HG03139 (cell line): ENCODE data around the gene SLC7A14.

Experiments used
- ATAC-seq: cut with Tn5 transposase; IDR thresholded peaks from one replicate; pipeline ENCODE4 v1.9.1; 2021; ENCODE audit not compliant: unreplicated experiment

The SLC7A14 gene

GRCh38 chr3:170585937-170586310 lies at the start of gene SLC7A14:
Gene SLC7A14 (minus strand): TSS chr3:170586075. CDS start chr3:170526936, 59,139 bp downstream.
- ATAC-seq = no peak

- no peak for ATAC-seq
Measured at GRCh38 chr3:170635385-170635735, 49.5 kb upstream of the SLC7A14 start.

GRCh38 chr3:170634663-170635384 lies 48.9 kb upstream of the SLC7A14 start:
- peak; percentile 62 for ATAC-seq

GRCh38 chr3:170633573-170633972 lies 47.7 kb upstream of the SLC7A14 start:
- no peak for ATAC-seq

- ATAC-seq = peak; percentile 80
Measured at GRCh38 chr3:170632780-170633179, 46.9 kb upstream of the SLC7A14 start.

- ATAC-seq = no peak
Measured at GRCh38 chr3:170631755-170632488, 46.0 kb upstream of the SLC7A14 start.

- no peak for ATAC-seq
Measured at GRCh38 chr3:170623524-170623923, 37.6 kb upstream of the SLC7A14 start.

- no peak for ATAC-seq
Measured at GRCh38 chr3:170622369-170623159, 36.7 kb upstream of the SLC7A14 start.

GRCh38 chr3:170621256-170621655 lies 35.4 kb upstream of the SLC7A14 start:
- no peak for ATAC-seq

GRCh38 chr3:170614214-170614966 lies 28.5 kb upstream of the SLC7A14 start:
- ATAC-seq = no peak

- no peak for ATAC-seq
Measured at GRCh38 chr3:170611751-170612150, 25.9 kb upstream of the SLC7A14 start.

- ATAC-seq = no peak
Measured at GRCh38 chr3:170610321-170610884, 24.5 kb upstream of the SLC7A14 start.

- ATAC-seq = no peak
Measured at GRCh38 chr3:170608475-170608874, 22.6 kb upstream of the SLC7A14 start.

- ATAC-seq = no peak
Measured at GRCh38 chr3:170606675-170607074, 20.8 kb upstream of the SLC7A14 start.

GRCh38 chr3:170605490-170605889 lies 19.6 kb upstream of the SLC7A14 start:
- ATAC-seq = no peak

GRCh38 chr3:170603770-170604510 lies 18.1 kb upstream of the SLC7A14 start:
- ATAC-seq = no peak

- ATAC-seq = no peak
Measured at GRCh38 chr3:170602556-170602955, 16.7 kb upstream of the SLC7A14 start.

- no peak for ATAC-seq
Measured at GRCh38 chr3:170600005-170600624, 14.2 kb upstream of the SLC7A14 start.

- ATAC-seq = no peak
Measured at GRCh38 chr3:170599091-170599490, 13.2 kb upstream of the SLC7A14 start.

- ATAC-seq = no peak
Measured at GRCh38 chr3:170598091-170598502, 12.2 kb upstream of the SLC7A14 start.
